ENCODE measurements around the gene SATB2.

SATB2 gene

DNA sequence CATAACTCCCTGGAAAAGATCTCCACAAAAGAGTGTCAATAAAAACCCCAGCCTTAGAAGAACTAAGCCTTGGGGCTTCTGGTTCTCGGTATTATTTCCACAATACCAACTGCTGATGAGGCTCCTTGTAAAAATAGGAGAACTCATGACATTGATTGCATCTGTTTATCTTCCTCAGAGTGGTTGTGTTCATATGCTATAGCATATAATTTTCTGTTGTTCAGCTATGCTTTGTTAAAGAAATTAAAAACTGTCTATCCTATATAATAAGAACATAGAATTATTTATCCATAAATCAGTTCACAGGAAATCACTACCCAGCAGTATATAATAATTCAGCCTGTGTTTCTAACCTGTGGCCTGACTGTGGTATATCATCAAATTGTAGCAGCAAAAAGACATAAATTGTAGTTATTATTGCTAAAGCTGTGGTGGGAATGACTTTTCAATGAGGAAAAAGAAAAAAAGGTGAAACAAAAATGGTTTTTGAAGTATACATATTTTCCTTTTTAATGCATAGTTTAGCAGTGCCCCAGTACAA is 68.9 kb downstream of the SATB2 start:
- no peak for DNase-seq

DNA sequence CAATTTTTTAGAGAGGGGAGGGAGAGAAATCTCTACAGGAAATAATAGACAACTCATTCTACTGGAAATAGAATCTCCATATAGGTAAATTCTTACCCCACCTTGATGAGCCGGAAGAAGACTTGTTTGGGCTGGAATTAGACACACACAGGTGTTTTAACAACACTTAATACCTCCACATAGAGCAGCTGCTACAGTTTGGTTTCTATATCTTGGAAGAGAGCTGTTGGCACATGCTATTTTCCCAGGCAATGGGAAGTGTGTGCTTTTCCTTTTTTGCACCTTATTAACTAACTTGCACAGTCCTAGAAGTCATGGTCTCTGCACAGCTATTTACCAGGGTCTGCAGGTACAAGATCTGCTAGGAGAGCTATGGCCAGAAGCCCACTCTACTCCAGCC is 73.7 kb downstream of the SATB2 start:
- DNase-seq: no peak

- no peak for DNase-seq
Measured at GRCh38 chr2:199383021-199383420, 74.7 kb downstream of the SATB2 start.

DNA sequence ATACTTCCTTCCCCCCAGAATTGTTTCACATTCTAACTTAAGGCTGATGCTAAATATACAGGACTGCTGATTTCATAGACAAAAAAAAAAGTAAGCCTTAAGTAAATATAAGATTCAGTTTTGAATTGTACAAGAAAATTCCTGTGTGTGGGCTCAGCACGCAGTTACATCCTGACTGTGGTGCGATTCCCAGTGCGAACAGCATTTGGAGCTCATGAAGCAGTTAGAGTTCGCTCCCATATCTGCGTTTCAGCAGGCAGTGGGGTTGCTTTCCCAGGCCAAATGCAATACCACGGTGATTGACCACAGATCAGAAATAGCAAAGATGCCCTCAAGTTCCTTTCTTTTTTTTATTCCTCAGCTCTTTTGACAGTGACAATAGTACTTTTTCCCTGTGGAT is 75.6 kb downstream of the SATB2 start:
- DNase-seq: no peak

GRCh38 chr2:199381531-199381930 is 76.2 kb downstream of the SATB2 start:
- DNase-seq: no peak

DNA sequence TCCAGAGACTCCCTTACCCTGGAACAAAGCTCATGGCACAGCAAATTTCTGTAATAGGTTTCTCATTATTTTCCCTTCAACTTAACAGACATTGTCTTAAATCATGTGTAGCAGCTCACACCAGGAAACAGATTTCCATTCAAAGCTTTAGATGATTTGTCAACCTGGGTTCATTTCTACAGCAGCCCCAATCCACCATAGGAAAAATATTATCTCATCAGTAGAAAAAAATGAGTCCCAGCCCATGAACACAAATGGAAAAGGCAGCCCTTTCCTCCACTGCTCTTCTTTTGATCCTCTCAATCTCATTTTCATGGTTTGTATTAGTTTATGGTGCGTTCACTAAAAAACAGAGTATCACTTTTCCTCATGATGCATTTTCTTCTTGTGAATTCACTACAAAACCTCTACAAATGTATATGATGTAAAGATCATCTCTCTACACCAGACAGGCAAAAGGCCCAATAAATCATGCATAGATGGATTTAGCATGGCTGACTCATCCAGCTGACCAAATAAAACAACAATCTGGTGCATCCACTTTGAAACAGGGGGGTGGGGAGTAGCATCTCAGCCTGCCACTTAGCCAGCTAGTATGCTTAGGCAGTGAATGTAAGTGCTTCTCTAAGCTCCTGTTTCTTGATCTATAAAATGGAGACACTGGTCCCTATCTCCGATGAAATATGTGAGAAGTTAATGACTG is 78.6 kb downstream of the SATB2 start:
- no peak for DNase-seq

- no peak for DNase-seq
Measured at GRCh38 chr2:199370150-199370780, 87.5 kb downstream of the SATB2 start.

- no peak for DNase-seq
Measured at GRCh38 chr2:199366406-199366805, 91.3 kb downstream of the SATB2 start.

GRCh38 chr2:199364153-199364552 is 93.6 kb downstream of the SATB2 start:
- DNase-seq: no peak

DNA sequence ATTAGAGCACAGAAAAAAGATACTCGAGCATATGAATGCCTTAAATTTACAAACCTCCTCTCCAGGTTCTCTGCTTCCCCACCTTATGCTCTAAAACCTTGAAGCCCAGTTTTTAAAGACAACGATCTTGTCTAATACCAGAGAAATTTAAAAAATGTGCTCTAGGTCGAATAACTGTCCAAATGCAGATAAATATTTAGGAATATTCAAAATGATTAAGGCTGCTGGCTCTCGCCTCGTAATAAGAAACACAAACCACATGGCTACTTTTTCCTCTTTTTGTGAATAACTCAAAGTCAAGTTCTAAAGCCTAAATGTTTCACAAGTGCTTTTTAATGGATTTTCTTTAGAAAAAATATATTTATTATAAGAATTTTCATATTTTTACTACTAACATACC is 101.3 kb downstream of the SATB2 start:
- no peak for DNase-seq

DNA sequence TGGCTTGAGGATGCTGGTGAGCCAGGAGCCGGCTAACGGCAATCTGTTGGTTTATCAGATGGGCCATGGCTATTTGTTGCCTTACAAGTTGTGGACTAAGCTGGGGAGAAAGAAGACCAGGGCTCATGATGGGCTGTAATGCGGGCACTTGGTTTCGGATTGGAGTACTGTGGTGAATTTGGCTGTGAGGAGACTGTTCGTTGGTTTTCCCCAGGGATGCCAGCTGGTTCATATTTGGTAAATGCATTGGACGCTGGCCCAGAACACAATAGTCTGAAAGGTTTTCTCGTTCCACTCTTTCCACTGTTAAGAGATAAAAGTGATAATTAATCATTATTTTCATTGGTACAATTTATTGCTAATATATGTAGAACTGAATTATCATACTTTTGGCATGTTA is 108.9 kb downstream of the SATB2 start:
- no peak for DNase-seq

GRCh38 chr2:199344012-199344411 is 113.7 kb downstream of the SATB2 start:
- DNase-seq: no peak

DNA sequence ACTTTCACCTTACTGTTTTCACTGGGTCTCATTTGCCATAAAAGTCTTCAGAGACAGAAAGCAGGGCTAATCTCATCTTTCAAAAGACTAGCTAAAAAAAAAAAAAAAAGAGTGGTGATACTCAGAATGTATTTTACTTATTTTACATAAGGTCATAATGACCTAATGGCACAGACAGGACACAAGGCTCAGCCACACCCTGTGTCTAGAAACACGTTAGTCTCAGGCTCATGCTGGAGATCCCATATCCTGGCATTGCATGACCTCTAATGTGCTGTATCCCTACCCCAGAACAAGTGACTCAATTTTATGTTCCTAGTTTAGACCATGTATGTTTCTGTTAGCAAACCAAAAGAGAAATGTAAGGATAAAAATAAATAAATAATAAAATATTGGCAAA is 115.4 kb downstream of the SATB2 start:
- DNase-seq: no peak

DNA sequence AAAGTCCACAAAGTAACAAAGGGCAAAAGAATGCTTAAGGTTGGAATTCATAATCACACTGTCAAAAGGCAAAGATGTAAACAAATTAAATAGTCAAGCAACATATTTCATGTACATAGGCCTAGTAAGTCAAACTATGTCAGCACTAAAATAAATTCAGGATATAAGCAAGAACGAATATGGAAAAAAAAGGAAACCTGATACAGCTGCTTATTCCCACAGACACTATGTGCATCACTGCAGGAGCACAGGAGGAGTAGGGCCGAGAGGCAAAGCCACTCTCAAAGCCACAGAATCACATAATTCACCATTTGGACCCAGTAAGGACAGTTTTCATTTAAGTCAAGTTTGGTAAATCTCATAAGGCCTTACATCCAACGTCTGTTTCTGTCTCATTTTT is 116.6 kb downstream of the SATB2 start:
- no peak for DNase-seq

GRCh38 chr2:199339891-199340605 is 117.7 kb downstream of the SATB2 start:
- DNase-seq: no peak

- DNase-seq: no peak
Measured at GRCh38 chr2:199336546-199336945, 121.2 kb downstream of the SATB2 start.

DNA sequence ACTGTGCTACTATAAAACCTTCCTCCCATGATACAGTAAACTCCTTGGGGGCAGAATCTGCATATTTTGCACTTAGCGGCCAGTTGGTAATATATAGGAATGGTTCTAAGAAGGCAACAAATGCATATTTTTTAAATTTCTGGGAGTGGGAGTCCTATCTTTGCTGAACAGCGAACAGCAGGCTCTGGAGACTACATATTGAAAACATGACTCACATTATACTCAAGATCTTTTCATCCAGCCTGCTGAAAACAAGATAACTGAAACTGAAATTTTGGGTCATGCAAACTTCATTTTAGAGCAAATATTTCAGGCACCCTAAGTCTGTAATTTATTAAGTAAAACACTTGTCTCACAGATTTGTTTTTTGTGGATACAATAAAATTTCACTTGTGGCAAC is 122.2 kb downstream of the SATB2 start:
- DNase-seq: no peak

- DNase-seq: no peak
Measured at GRCh38 chr2:199329466-199329865, 128.3 kb downstream of the SATB2 start.

DNA sequence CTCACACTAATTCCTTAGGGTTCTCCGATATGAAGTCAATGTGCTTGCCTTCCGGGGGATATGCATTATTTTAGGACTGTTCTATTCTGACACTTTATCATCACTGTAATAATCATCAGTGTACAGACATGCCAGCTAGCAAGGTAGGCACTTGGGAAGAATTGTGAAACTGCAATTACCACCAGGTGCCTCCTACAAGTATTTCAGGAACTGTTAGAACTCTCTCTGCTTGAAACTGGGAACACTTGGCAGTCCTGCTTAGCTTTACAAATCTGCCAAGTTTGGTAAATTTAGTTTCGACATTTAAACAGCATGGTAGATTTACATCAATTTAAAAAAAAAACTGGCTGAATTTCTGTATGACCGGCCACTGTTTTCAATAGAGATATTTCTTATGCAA is 128.7 kb downstream of the SATB2 start:
- no peak for DNase-seq

GRCh38 chr2:199325881-199326280 is 131.9 kb downstream of the SATB2 start:
- no peak for DNase-seq

DNA sequence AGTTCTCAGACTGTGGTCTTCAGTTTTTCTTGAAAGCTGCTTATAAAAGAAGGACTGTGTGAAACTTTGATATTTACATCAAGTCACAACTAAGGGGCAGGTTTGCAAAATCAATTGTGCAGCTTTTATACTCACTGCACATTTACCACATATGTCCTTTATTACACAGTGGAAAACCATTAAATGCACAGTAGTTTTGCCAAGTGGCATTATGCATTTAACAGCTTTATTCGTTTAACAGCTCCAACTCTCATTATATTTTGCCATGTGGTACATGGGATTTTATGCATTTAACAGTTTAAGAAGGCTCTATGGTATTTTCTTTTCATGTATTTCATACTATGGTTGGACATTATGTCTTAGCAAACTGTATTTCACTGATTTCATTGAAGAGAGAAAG is 135.6 kb downstream of the SATB2 start:
- DNase-seq: no peak

DNA sequence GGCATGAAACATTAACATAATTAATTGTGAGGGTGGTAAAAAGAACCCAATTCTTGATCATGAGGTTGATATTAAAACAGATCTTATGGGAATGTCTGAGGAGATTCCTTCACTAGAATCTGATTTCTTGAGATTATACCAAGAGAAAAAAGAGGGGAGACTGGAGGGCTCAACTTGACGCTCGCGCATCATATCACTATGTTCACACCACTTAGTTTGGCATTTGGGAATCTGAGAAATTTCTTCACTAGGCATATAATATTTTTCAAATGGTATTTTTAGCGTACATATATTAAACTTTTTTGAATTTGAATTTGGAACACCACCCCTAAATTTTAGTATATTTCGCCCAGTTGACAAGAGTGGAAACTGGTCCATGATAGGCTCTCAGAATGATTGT is 140.1 kb downstream of the SATB2 start:
- DNase-seq: no peak

DNA sequence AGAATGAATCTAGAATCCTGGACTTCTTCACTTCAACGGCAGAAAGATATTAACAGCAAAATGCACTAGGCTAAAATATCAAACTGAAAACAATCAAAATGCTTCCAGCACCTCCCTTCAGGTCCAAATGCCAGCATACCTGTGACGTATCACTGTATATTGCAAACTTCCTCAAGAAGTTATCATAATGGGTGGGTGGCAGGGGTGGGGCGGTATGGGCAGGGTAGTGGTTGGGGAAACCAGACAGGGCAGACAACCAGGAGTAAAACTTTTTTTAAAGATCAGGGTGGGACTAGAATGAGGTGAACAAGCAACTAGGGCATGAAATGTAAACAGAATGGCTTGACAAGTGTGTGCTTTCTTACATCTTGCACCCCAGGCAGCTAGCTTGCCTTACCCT is 140.9 kb downstream of the SATB2 start:
- DNase-seq: no peak
